ENCODE results near the gene HACD2. TPM values are rescaled to one million over a fixed set of nuclear protein-coding genes. Genes with fewer than 3 reads are reported as not detected.

Gene HACD2
- total RNA-seq, 2 experiments from 2014 or later, result 24.3 to 28.8 TPM

DNA sequence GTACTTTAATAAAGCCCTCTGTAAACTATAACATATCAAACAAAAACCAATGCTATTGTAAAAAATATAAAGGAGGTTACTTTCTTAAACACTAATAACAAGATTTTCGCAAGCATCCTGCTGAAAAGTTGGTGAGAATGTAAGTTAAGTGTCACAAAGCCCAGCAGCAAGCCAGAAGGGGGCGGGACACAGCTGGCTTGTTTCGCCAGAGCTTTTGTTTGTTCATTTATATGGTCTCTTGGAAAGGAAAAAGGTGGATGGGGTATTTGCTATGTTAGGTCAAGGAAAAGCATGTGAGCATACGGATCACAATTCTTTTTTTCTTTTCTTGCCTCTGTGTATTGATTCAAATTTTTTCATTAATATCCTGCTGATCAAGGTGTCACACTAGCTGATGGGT, 59.9 kb downstream of the HACD2 start:
- H3K27ac Mint-ChIP-seq, result no peak overlapping the region
- ChIA-PET POLR2A (no interaction called here), CTCF (no interaction called here)
- H3K27me3 Mint-ChIP-seq, result no peaks in the 10 kb centered on the region
- H3K9me3 Mint-ChIP-seq, result no peaks in the 10 kb centered on the region
- DNase-seq, result no peak
- no peak overlapping the region for H3K4me3 Mint-ChIP-seq
- H3K4me1 Mint-ChIP-seq, result peaks cover 31% of the 10 kb centered on the region
- H3K36me3 Mint-ChIP-seq (ENCODE audit: low read depth), result peaks cover 12% of the 10 kb centered on the region

DNA sequence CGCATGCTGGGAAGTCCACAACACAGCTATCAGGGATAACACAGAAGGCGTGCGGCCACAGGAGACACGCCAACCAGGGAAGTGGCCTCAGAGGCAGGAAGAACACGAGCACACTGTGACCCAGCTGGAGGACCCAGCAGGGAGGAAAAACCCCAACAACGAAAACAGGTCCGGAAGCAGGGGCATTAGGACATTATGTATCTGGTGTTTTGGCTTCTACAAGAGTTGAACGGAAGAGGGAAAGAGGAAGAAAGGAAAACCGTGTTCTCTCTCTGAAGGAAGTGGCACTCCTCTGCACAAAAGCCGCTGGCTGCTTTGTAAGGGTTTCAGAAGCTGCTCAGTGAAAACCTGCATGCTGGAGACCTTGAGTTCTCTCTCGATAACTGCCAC, 61.8 kb downstream of the HACD2 start:
- DNase-seq, result no peak
- ChIA-PET POLR2A (no interaction called here), CTCF (no interaction called here)
- Mint-ChIP-seq H3K27me3 (no peaks in the 10 kb centered on the region), H3K4me3 (no peak overlapping the region), H3K27ac (peak overlapping the region; percentile 80), H3K4me1 (peaks cover 33% of the 10 kb centered on the region), H3K9me3 (no peaks in the 10 kb centered on the region), H3K36me3 (ENCODE audit: low read depth) (peaks cover 12% of the 10 kb centered on the region)

DNA sequence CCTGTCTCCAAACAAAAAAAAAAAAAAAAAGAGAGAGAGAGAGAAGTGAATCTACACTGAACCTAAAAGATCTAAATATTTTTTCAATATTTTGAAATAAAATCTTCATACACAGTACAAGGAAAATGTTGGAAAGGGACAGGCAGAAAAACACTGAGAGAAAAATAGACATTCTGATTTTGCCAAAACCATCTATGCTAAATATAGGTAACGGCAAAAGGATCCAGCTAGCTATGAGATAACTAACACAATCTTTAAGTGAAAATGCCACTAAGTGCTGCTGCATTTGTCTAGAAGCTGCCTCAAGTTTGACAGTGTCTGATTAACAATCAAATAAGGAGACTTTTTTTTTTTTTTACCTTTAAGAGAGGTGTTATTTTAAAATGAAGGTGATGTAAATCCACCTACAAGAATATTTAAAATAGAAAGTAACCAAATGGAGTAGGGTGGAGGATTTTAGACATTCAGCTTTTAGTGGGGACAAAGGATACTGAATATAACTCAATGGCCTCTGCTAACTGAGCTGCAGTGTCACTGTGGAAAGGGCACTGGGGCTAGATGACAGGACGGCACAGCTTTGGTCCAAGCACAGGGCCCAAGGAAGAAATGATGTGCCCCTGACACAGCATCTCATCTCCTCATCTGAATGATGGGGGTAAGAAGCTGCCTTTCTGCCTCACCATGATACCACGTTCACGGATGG, 62.4 kb downstream of the HACD2 start:
- ChIA-PET POLR2A (no interaction called here), CTCF (interaction anchor here (0.6 kb wide), 1 partner anchor 478 kb away, joined by 5 read pairs; no protein-coding TSS in a partner anchor)
- H3K27me3 Mint-ChIP-seq, result no peaks in the 10 kb centered on the region
- peaks cover 7% of the 10 kb centered on the region for H3K36me3 Mint-ChIP-seq (ENCODE audit: low read depth)
- no peak for DNase-seq
- no peak overlapping the region for H3K4me3 Mint-ChIP-seq
- peaks cover 33% of the 10 kb centered on the region for H3K4me1 Mint-ChIP-seq
- no peaks in the 10 kb centered on the region for H3K9me3 Mint-ChIP-seq
- peak overlapping the region; percentile 80 for H3K27ac Mint-ChIP-seq

DNA sequence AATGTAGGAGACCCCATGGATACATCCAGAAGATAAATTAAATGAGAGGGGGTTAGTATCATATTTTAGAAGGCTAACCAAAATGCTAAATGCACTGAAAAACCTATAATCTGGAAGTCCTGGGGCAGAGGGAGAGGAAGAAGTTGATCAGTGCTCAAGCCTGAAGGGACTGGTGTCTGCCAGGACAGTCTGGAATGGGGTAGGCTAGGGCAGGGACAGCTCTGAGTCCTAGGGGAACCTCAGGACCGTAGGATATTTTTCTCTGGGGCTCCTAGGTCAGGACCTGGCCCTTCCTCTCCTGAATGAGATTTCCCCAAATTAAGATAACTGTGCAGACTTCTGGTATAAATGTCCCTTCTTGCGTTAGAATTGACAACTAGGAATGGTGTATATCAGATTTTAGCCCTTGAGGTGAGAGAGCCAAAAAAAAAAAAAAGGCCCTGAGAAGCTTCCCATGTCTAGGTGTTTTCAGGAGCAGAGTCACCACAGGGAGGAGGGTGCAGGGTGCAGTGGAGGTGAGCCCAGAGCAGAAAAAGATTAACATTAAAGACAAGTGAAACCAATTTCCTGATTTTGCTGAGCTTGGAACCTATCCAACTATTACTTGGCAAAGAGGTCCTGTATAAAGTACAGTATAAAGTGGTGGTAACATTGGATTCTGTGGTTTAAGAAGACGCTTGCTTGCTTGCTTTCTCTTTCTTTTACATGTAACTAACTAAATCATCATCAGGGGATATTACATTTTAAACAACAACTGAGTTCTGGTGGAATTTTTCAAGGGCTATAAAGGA, 63.5 kb downstream of the HACD2 start:
- Mint-ChIP-seq H3K27me3 (no peaks in the 10 kb centered on the region), H3K9me3 (no peaks in the 10 kb centered on the region), H3K4me1 (peaks cover 29% of the 10 kb centered on the region), H3K36me3 (ENCODE audit: low read depth) (peaks cover 4% of the 10 kb centered on the region), H3K27ac (no peak overlapping the region), H3K4me3 (no peak overlapping the region)
- ChIA-PET POLR2A (no interaction called here), CTCF (no interaction called here)
- DNase-seq, result no peak

DNA sequence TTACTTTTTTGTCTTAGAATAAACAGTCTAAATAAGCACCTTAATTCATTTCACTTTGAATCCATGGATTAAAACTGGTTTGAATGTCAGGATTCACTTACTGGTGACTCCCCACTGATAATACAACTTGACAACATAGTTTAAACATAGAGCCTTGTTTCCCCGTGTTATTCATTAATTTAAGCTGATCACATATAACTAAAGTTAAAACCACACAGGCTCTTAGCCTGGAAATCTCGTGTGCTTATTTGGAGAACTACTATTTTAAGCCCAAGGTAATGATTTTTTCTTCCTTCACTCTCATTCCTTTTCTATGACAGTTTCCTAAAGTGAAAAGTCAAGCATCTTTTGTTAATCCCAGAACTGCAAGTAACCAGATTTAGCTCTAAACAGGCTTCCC, 64.2 kb downstream of the HACD2 start:
- H3K4me1 Mint-ChIP-seq, result peaks cover 29% of the 10 kb centered on the region
- ChIA-PET CTCF (no interaction called here), POLR2A (no interaction called here)
- no peak overlapping the region for H3K4me3 Mint-ChIP-seq
- no peak for DNase-seq
- no peaks in the 10 kb centered on the region for H3K27me3 Mint-ChIP-seq
- no peaks in the 10 kb centered on the region for H3K9me3 Mint-ChIP-seq
- H3K27ac Mint-ChIP-seq, result no peak overlapping the region
- H3K36me3 Mint-ChIP-seq (ENCODE audit: low read depth), result peaks cover 4% of the 10 kb centered on the region

DNA sequence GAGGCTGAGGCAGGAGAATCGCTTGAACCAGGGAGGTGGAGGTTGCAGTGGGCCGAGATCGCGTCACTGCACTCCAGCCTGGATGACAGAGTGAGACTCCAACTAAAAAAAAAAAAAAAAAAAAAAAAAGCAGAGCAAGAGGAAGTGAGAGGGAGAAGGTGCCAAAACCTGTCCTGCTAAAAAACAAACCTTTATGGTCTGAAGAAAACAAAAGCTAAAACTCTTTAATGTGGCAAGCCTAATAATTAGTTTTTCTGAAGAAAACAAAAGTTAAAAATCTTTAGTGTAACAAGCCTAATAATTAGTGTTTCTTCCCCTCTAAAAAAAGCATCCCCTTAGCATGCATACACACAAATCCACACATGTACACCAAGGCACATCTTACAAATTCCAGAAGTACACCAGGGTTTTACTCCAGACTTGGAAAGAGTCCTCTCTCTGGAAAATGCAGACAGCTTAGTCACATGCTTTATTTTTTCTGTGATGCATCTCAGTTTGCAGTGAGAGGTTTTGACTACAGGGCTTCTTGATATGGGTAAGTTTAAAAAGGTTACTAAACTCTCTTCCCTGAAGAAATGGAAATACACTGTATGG, 65.9 kb downstream of the HACD2 start:
- H3K36me3 Mint-ChIP-seq (ENCODE audit: low read depth), result no peaks in the 10 kb centered on the region
- POLR2A ChIA-PET, result no interaction called here
- no peak for DNase-seq
- no peak overlapping the region for H3K4me3 Mint-ChIP-seq
- peaks cover 26% of the 10 kb centered on the region for H3K4me1 Mint-ChIP-seq
- no peaks in the 10 kb centered on the region for H3K27me3 Mint-ChIP-seq
- CTCF ChIA-PET, result no interaction called here
- H3K9me3 Mint-ChIP-seq, result no peaks in the 10 kb centered on the region
- no peak overlapping the region for H3K27ac Mint-ChIP-seq

DNA sequence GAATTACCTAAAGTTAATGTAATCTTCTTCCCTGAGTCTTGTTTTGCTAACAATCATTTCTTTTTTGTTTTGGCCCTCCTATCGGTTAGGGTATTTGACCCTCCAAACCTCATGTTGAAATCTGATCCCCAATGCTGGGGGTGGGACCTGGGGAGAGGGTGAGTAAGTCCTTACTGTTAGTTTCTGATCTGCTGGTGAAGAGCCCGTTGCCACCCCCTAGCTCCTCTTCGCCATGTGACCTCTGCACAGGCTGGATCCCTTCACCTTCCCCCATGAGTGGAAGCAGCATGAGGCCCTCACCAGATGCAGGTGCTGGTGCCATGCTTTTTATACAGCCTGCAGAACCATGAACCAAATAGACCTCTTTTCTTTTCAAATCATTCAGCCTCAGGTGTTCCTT, 73.1 kb downstream of the HACD2 start:
- Mint-ChIP-seq H3K27me3 (no peaks in the 10 kb centered on the region), H3K4me3 (no peak overlapping the region)
- CTCF ChIA-PET, result no interaction called here

DNA sequence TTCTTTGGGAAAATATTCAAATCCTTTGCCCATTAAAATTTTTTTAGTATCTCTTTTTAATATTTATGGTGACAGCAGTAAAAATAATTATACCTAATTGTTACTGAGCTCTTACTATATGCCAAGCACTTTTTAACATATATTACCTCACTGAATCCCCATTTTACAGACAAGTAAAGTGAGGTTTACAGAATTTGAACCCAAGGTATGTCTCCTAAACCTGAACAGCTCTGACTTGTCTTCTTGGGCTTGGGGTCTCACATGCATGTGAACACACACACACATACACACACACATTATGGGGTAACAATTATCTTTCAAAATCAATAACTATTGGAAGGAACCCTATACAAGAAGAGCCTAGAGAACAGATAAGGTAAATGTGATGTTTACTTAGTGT, 73.8 kb downstream of the HACD2 start:
- Mint-ChIP-seq H3K9me3 (no peaks in the 10 kb centered on the region), H3K36me3 (ENCODE audit: low read depth) (peaks cover 3% of the 10 kb centered on the region), H3K4me1 (no peaks in the 10 kb centered on the region), H3K27me3 (no peaks in the 10 kb centered on the region), H3K4me3 (no peak overlapping the region), H3K27ac (no peak overlapping the region)
- ChIA-PET POLR2A (no interaction called here), CTCF (no interaction called here)
- no peak for DNase-seq

More for the DNA sequence above, 73.1 kb downstream of the HACD2 start:
- H3K36me3 Mint-ChIP-seq (ENCODE audit: low read depth), result peaks cover 3% of the 10 kb centered on the region
- DNase-seq, result no peak
- H3K27ac Mint-ChIP-seq, result no peak overlapping the region
- no peaks in the 10 kb centered on the region for H3K4me1 Mint-ChIP-seq
- POLR2A ChIA-PET, result no interaction called here
- H3K9me3 Mint-ChIP-seq, result no peaks in the 10 kb centered on the region

DNA sequence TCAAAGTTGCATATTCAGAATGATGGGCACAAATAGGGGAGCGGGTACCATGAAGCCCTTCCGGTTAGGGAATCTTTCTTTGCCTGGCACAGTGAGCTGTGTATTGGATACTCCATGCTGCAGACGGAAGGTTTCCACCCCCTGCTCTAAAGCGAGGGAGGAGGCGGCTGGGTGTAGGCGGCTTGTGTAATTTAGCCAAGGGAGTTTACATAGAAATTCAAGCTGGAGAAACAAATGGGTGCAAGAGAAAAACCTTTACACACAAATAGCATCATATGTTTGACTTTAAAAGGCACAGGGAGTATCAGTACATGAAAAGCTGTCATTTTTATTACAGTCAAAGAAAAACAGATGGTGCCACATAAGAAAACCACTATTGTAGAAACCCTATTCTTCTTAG, 76.7 kb downstream of the HACD2 start:
- no peaks in the 10 kb centered on the region for H3K9me3 Mint-ChIP-seq
- no peaks in the 10 kb centered on the region for H3K27me3 Mint-ChIP-seq
- no peak for DNase-seq
- peaks cover 3% of the 10 kb centered on the region for H3K36me3 Mint-ChIP-seq (ENCODE audit: low read depth)
- CTCF ChIA-PET, result no interaction called here
- no peak overlapping the region for H3K27ac Mint-ChIP-seq
- no peaks in the 10 kb centered on the region for H3K4me1 Mint-ChIP-seq
- no peak overlapping the region for H3K4me3 Mint-ChIP-seq
- POLR2A ChIA-PET, result no interaction called here

DNA sequence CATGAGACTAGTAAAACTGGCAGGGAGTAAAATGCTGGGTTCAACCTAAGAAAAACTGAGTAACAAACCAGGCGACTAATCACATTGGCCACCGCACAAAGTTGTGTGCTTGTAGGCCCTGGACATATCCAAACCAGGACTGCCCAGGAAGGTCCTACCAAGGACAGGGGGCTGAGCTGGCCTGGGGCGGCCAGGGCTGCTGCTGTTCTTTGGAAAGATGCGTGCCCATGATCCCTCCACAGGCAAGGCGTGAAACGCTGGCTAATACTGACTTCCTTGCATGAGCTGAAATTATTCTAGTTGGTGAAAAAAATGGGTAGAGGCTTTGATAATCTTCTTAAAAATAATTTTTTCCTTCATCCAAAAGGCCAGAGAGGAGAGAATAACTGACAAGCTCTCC, 79.0 kb downstream of the HACD2 start:
- Mint-ChIP-seq H3K9me3 (no peaks in the 10 kb centered on the region), H3K4me1 (no peaks in the 10 kb centered on the region), H3K27ac (no peak overlapping the region), H3K4me3 (no peak overlapping the region), H3K36me3 (ENCODE audit: low read depth) (no peaks in the 10 kb centered on the region), H3K27me3 (no peaks in the 10 kb centered on the region)
- no peak for DNase-seq
- POLR2A ChIA-PET, result no interaction called here
- CTCF ChIA-PET, result no interaction called here

DNA sequence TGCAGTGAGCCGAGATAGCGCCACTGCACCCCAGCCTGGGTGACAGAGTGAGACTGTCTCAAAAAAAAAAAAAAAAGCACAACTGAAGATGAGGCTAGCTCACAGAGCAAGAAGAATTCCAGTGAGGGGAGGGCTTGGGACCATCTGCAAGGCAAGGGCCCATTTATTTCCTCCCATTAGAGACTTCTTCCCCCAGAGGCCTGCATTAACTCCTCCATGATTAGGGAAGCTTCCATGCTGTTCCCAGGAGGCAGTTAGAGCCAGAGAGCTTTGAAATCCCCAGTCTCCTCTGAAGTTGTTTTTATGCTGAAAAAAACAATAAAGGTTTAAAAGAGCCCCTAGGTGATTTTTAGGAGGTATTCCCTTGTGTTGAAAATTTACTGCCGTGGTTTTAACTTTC, 81.7 kb downstream of the HACD2 start:
- ChIA-PET CTCF (interaction anchor here (0.6 to 1.2 kb wide), 5 partner anchors 27 to 205 kb away, joined by 3 to 5 read pairs (median 4); no protein-coding TSS in a partner anchor), POLR2A (no interaction called here)
- DNase-seq, result no peak
- H3K36me3 Mint-ChIP-seq (ENCODE audit: low read depth), result peaks cover 5% of the 10 kb centered on the region
- H3K9me3 Mint-ChIP-seq, result no peaks in the 10 kb centered on the region
- H3K27me3 Mint-ChIP-seq, result no peaks in the 10 kb centered on the region
- H3K4me1 Mint-ChIP-seq, result no peaks in the 10 kb centered on the region
- H3K27ac Mint-ChIP-seq, result no peak overlapping the region
- no peak overlapping the region for H3K4me3 Mint-ChIP-seq

DNA sequence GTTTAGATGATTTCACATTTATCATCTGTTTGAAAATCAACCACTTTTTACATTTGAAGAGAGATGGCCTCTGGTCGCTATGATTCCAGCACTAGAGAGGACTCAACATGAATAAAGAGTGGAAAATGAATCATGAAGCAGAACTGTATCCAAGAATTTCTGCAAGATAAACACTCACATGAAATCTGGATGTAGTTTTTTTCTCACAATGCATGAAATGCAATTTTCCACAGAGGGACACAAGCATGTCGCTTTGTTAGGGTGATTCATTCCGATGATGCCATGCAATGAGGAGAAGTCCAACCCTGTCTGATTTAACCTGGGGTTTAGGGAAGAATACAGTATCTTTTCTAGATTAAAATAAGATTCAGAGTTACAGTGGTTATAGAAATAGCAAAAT, 85.5 kb downstream of the HACD2 start:
- Mint-ChIP-seq H3K9me3 (no peaks in the 10 kb centered on the region), H3K4me3 (no peak overlapping the region), H3K27ac (no peak overlapping the region), H3K4me1 (no peaks in the 10 kb centered on the region), H3K36me3 (ENCODE audit: low read depth) (peaks cover 5% of the 10 kb centered on the region), H3K27me3 (no peaks in the 10 kb centered on the region)
- DNase-seq, result no peak
- ChIA-PET POLR2A (no interaction called here), CTCF (no interaction called here)

DNA sequence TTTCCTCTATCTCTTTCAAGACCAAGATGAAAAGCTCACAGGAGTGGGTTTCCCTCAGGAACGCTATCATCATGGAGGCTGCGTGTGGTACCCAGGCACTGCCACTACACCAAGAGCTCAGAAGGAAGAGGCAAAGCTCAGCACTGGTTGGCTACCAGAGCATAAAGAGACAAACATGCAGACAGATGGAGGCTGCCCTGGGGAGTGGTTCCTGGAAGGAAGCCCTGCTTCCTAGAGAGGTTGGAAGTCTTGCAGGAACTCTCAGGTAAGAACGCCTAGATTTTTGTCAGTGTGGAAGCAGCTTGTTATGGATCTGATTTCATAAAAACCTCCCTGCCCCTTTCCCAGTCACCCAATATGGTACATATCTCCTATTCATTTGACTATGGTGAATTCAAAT, 86.1 kb downstream of the HACD2 start:
- H3K4me1 Mint-ChIP-seq, result no peaks in the 10 kb centered on the region
- H3K4me3 Mint-ChIP-seq, result no peak overlapping the region
- H3K9me3 Mint-ChIP-seq, result no peaks in the 10 kb centered on the region
- peaks cover 5% of the 10 kb centered on the region for H3K36me3 Mint-ChIP-seq (ENCODE audit: low read depth)
- ChIA-PET CTCF (interaction anchor here (0.8 to 1.1 kb wide), 2 partner anchors 22 to 50 kb away, joined by 3 to 4 read pairs; no protein-coding TSS in a partner anchor), POLR2A (no interaction called here)
- no peak overlapping the region for H3K27ac Mint-ChIP-seq
- no peaks in the 10 kb centered on the region for H3K27me3 Mint-ChIP-seq
- DNase-seq, result no peak
